ENCODE measurements around the gene BRINP1.
"Not testable (repeated sequence)": the region's sequence is repeated elsewhere in the genome, so short reads cannot be mapped to it uniquely, and the experiment has no call there.

The BRINP1 gene

DNA sequence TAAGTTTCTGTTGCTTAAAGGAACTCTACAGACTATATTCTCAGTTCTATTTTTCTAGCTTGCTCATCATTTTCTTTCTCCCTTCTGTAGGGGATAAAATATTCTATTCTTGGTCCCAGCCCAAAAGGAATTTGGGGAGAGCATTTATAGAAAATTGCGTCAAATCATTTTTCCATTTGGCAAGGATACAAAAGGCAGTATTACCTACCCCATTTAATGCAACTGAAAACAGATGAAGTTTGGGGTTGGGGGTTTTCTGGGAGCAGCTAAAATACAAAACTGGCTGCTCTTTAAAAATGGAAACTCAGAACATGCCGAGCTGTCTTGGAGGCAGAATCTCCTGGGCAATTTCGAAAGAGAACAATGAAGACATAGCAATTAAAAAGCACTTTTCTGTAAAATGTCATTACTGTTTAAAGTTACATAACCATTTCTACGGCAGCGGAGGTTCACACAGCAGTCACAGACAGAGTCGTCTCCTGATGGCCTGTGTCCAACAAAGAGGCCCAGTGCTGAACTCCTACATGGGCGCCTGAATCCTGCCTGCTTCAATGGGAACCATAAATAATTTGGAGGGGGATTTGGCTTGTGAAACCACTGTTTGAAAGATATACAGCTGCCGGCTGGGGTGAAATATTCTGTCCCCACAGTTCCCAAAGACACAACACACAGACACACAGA lies 152.4 kb downstream of the BRINP1 start:
- DNase-seq (ENCODE audit: low read depth, low spot score) = no peak
- no peak overlapping the region for H3K27ac ChIP-seq

DNA sequence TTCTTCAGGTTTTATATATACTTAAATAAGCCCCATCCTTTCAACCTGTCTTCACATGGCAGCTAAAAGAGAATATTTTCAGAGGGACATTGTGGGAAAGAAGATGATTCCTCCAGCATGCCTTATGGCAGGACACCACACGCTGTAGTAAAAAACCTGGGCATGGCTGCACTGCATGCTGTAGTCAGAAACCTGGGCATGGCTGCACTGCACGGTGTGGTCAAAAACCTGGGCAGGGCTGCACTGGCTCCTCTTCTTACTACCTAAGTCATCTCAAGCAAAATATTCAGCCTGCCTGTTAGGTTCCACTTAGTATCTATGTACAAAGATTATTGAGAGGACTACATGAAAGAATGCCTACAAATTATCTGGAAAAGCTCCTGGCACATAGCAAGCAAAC lies 153.6 kb downstream of the BRINP1 start:
- H3K27ac ChIP-seq = no peak overlapping the region

DNA sequence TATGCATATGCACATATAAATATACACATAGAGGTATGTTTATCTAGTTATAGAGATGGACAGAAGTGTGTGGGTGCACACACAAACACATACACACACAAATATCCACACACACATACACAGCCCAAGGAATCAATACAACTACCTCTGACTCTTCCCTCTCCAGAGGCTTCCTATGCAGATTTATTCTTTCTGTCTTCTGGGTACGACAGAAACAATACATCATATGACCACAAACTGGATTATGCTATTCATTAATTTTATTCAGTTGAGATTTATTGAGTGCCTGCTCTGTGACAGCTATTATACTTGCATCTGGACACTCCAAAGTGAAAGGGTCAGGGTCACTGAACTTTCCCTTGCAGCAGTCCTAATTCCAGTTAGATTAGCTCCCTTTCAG lies 155.8 kb downstream of the BRINP1 start:
- no peak overlapping the region for H3K27ac ChIP-seq
- no peak for DNase-seq (ENCODE audit: low read depth, low spot score)

More for the DNA sequence above, 153.6 kb downstream of the BRINP1 start:
- no peak for DNase-seq (ENCODE audit: low read depth, low spot score)

DNA sequence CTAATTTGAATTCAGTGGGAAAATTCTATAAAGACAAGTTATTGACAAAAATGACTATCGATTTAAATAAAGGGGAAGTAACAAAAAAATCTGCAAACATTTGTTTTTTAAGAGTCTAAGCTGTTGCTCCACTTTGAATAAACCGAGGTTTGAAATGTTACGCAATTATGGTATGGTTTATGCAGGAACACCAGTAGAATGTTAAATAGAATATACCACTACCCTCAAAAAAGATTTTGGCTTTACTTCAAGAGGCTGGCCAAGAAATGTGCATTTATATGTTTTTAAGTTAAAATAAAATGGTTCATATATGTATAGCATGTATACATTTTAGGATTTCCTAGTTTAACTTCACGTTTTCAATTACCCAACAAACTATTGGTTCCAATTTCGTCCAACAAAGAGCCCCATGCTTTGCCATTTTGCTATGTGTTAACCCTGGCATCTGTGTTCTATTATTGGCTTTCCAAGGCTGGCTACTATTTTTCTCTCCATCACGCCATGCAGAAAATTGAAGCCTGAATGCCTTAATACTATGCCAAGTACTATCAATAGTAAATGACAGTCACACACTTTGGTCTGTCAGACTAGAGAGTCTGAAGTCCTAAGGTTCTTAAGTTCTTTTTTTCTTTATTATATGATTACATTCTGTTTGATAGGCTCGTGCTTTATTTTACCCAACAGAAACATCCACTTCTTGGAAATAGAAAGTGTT lies 171.2 kb downstream of the BRINP1 start:
- DNase-seq (ENCODE audit: low read depth, low spot score) = no peak
- no peak overlapping the region for H3K27ac ChIP-seq

DNA sequence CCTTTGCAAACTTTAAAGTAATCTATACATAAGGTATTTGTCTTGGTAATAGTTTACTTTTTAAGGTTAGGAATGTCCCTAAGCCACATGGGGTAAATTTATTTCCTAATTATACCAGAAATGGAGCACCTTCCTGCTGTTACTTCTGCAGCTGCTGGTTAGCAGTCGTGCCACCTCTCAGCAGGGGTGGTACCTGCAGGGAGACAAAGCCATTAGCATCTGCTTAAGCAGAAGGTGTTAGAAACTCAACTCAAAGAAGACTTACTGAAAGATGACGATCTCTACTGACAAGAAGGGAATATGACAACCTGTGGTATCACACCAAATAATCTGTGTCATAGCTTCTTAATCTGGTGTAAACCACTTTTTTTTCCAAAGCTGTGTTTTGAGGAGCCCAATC lies 173.7 kb downstream of the BRINP1 start:
- no peak for DNase-seq (ENCODE audit: low read depth, low spot score)
- H3K27ac ChIP-seq = no peak overlapping the region

DNA sequence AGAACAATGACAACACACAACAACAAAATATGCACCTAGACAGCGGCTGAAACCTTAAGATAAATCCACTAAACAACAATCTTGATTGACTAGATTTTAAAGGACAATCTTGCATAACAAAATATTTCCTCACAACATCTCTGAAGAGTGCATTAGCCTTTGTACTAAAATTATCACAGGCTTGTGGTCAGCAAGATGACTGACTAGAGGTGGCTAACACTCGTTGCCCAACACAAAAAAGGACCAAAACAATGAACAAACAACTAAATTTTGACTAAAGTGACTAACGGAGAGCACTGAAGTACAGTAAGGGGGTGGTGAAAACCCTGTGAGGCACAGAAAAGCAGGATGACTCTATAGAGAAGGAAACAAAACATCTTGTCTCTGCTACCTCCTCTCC lies 183.9 kb downstream of the BRINP1 start:
- DNase-seq (ENCODE audit: low read depth, low spot score) = no peak
- no peak overlapping the region for H3K27ac ChIP-seq

DNA sequence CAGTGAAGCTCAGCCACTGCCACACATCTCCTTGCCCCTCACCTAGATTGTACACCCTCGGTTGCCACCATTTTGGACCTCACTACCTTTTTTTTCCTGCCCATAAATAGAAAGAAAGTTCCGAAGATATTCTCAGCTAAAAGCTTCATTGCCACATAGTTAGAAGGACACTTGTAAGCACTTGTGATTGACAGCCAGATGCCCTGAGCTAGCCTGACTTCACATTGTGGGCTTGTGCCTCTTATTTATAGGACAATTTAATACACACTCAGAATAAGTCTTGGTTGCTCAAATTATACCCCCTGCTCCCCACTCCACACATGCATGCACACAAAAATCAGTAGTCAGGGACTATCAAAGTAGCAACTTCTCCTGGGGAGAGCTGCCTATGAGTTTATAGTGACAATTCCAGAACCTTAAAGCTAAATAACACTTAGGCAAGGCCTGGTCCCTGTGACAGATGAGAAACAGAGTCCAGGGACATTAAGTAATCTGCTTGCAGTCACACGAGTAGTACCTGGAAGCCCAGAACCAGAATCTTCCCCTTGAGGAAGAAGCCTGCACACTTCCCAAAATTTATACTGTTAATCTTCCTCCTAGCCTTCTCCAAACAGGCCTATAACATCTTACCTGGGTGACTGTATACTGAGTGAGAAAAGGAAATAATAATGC lies 184.8 kb downstream of the BRINP1 start:
- no peak for DNase-seq (ENCODE audit: low read depth, low spot score)
- H3K27ac ChIP-seq = no peak overlapping the region

DNA sequence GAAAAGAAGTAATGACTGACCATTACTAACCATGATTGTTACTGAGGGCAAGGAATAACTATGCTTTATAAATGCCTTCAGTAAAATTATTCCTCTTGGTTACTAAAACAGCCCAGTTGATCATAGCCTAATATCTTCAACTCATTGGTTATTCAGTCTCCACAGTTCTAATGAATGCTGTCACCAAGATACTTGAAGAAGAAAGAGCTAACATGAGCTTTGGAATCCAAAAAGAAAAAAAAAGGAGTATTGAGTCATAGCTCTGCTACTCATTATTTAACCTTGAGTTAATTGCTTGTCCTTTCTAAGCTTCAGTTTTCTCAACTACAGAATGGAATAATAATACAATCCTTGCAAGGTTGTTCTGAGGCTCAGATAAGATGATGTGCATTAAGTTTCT lies 187.7 kb downstream of the BRINP1 start:
- H3K27ac ChIP-seq = no peak overlapping the region
- no peak for DNase-seq (ENCODE audit: low read depth, low spot score)

DNA sequence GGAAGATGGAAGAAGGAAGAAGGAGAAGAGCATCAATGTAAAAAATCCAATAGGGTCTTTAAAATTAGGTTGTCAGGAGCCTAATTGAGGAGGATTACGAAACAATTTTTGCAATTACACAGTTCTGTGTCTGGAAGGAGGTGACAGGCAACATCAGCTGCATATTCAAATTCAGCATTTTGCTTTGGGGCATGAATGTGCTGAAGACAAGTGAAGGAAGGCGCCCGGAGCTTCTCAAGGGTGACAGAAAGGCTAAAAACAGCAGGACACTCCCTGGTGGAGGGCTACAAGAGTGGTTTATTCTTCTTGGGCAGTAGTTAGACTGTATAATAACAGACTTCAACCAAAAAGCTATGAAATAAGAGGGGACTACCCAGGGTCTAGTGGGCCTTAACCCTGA lies 188.3 kb downstream of the BRINP1 start:
- DNase-seq (ENCODE audit: low read depth, low spot score) = no peak
- no peak overlapping the region for H3K27ac ChIP-seq

DNA sequence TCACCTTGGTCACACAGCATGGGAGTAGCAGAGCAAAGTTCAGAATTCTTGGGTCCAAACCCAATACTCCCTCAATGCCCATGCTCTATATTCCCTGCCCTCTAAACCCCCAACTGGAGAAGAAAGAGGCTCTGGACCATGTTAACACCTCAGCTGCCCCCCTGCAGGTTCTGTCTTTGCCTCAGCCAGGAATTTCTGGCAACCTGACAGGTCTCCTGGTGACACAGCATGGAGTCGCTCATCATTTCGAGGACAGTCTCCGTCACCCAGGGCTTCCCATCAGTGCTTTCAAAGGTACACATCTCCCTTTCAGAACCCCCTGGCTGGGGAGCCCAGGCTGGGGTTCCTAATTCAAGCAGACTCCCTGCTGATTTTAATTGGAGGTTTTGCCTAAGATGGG lies 189.5 kb downstream of the BRINP1 start:
- no peak overlapping the region for H3K27ac ChIP-seq
- DNase-seq (ENCODE audit: low read depth, low spot score) = no peak

DNA sequence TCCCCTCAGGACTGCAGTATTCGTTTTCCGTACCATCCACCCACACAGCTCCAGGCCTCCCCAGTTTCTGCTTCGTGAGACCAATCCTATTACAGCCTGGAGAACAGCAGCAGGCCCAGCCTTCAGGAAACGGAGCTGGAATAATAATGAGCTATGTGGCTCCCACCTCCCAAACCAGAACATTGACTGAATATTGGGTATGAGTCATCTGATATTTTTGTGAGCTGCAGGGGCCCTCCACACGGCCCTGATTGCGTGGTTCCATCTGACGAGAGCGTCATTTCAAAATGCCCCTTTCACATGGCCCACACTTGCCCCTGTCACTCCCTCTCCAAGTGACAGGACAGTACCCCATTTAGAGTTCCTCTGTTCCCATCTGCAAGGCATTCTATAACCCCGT lies 192.0 kb downstream of the BRINP1 start:
- no peak for DNase-seq (ENCODE audit: low read depth, low spot score)
- no peak overlapping the region for H3K27ac ChIP-seq

DNA sequence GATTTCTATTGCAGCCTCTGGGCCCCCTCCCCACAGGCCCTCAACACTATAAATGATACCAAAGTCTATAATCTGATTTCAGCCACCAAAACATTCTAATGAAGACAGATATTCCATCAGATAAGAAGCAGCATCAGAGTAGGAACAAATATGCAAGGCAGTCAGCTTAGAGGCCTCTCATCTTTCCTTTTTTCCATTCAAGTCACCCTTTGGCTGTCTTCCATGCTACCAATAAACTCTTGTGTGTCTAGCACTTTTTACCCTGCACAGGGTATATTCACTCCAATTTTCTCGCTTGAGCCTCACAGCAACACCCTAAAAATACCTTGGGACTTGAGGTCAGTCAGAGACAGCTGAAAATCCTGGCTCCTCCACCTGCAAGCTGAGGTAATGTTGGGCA lies 193.7 kb downstream of the BRINP1 start:
- no peak for DNase-seq (ENCODE audit: low read depth, low spot score)
- H3K27ac ChIP-seq = no peak overlapping the region

DNA sequence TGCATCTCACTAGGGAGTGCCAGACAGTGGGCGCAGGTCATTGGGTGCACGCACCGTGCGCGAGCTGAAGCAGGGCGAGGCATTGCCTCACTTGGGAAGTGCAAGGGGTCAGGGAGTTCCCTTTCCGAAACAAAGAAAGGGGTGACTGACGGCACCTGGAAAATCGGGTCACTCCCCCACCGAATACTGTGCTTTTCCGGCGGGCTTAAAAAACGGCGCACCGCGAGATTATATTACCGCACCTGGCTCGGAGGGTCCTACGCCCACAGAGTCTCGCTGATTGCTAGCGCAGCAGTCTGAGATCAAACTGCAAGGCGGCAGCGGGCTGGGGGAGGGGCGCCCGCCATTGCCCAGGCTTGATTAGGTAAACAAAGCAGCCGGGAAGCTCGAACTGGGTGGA lies 200.0 kb downstream of the BRINP1 start:
- not testable (repeated sequence) for H3K27ac ChIP-seq; DNase-seq (ENCODE audit: low read depth, low spot score)

DNA sequence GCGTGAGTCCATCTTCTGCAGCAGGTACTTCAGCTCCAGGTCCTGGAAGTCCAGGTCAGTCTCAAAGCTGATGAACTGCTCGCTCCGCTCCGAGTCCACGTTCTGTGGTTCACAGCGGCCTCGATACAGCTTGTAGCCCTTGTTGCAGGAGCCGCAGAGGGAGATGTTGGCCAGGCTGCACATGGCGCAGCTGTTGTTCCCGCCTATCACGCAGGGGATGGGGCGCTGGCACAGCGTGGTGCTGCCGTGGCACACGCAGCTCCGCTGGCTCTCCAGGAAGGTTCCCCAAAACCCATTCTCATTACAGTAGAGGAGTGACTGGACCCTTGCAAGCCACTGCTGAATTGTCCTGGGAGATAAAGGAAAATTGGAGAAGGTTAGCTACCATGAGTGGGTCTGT lies 201.4 kb downstream of the BRINP1 start:
- DNase-seq (ENCODE audit: low read depth, low spot score) = no peak

DNA sequence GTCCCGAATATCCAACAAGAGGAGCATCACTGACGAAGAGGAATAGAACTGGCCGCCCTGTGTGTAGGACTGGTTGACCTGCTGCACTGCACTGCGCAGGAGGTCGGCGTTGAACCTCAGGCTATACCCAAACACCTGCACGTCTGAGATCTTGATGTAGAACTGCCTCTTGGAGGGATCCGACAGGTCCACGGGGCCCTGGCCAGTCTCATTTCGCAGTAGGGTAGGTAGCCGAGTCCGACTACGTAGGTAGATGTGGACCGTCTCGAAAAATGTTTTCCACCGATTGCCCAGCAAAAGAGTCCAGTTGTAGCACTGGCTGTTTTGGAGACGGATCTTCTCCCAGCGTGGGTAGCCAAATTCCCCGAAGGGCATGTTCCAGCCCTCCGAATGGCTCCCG lies 202.0 kb downstream of the BRINP1 start:
- no peak for DNase-seq (ENCODE audit: low read depth, low spot score)
- H3K27ac ChIP-seq = no peak overlapping the region

More for the DNA sequence above, 201.4 kb downstream of the BRINP1 start:
- H3K27ac ChIP-seq = no peak overlapping the region

DNA sequence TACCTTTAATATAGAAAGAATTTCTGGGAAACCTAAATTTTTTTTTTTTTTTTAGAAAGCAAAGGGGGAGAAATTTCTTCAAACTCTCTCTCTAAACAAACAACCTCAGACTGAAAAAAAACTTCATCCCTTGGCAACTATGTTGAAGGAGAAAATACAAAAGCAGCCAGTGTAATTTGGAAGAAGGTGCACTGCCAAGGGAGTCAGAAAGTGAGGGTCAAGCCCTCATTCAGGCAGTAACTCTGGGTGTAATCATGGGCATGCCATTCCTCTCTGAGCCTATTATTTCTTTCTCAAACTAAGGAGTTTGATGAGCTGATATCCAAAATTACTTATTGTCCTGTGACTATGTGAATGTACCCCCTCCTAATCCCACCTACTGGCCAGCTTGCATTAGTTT lies 203.1 kb downstream of the BRINP1 start:
- DNase-seq (ENCODE audit: low read depth, low spot score) = no peak
- no peak overlapping the region for H3K27ac ChIP-seq

DNA sequence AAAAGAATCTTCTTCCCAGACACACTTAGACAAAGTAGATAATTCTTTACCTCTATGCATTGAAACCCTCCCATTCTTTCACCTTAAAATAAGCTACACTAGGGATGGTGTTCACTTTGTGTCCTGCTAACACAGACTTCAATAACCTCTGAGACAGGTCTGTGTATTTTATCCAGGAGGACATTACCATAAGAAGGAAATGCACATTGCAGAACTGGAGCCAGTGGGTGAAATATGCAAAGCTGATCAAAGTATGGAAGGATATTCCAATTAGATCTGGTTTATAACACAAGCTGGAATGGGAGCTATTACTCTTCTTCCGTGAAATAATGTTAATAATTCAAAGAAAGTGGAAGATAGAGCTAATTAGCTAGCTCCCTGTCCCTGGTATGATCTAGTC lies 204.1 kb downstream of the BRINP1 start:
- H3K27ac ChIP-seq = no peak overlapping the region
- no peak for DNase-seq (ENCODE audit: low read depth, low spot score)

DNA sequence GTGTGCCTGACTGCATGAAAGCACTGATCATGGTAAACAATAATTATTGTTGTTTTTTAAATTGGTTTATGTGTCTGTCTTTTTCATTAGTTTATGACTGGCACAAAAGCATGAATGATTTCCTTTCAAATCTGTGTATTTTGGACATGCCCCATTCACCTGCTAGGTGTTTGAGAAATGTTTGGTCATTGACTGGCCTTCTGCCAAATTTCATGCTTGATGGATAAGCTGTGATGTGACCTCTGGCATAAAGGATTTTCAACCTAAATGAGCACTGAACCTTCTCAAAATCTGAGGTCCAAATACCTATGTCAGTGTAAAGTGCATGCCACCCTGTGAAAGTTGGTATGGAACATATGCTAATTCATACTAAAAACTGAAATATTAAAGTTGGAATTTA lies 204.5 kb downstream of the BRINP1 start:
- DNase-seq (ENCODE audit: low read depth, low spot score) = no peak

DNA sequence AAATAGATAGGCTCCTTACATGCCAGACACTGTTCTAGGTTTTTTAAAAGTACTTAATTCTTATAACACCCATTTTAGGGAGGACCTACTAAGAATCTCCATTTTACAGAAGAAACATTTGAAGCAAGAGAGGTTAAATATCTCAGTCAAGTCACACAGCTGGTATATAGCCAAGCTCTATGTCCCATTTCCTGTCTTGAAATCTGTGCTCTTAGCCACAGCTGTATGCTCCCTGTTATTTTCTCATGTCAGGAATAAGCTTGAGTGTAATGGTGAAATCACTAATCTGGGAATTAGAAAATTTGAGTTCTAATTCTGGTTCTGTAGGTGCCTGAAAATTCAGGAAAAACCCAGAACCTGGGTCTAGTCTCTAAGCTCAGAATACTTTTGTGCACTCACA lies 208.7 kb downstream of the BRINP1 start:
- H3K27ac ChIP-seq = no peak overlapping the region
- DNase-seq (ENCODE audit: low read depth, low spot score) = no peak

More for the DNA sequence above, 204.5 kb downstream of the BRINP1 start:
- H3K27ac ChIP-seq = no peak overlapping the region

DNA sequence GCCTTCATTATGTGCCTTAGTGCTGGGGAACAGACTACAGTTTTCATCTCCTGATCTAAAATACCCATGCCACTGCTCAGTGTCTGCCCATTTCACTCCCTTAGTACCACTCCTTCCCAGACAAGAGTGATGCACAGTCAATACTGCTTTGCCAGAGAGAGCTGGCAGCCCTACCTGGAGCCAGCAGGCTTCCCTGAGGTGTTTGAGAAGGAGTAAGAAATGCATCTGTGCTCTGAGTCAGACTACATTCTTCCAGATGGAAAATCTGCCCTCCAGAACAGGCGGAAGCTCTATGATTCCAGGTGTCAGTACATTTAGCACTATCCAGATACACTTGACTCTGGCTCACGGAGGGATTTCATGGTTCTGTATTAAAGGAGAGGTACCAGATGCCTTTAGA lies 209.8 kb downstream of the BRINP1 start:
- DNase-seq (ENCODE audit: low read depth, low spot score) = no peak
- no peak overlapping the region for H3K27ac ChIP-seq

DNA sequence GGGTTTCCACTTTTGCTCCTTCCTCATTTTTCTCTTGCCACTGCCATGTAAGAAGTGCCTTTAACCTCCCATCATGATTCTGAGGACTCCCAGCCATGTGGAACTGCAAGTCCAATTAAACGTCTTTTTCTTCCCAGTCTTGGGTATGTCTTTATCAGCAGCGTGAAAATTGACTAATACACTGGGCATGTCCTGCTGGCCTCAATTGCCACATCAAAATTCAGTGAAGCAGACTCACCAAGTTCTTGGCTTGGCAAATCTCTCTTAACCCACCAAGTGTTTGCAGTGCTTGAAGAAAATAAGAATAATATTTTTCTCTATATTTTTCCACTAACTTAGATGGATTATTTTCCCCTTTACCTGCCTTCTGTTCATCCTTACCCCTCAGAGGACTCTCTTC lies 212.0 kb downstream of the BRINP1 start:
- no peak overlapping the region for H3K27ac ChIP-seq
- no peak for DNase-seq (ENCODE audit: low read depth, low spot score)

DNA sequence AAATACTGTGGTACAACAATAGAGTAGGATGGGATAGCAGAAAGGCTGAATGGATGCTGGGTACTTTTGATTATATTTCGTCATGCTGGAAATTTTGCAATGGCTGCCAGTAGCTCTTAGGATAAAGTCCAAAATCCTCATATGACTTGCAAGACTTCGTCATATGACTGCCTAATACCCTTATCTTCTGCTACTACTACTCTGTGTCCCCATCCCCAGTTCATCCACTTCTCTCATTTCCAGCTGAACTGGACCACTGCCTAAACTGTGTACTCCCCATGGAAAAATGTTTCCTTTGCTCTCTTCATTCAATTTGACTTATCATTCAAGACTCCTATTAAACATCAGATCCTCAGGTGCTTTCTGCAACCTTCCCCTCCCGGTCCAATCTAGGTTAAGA lies 212.9 kb downstream of the BRINP1 start:
- no peak for DNase-seq (ENCODE audit: low read depth, low spot score)
- no peak overlapping the region for H3K27ac ChIP-seq

Measured in epithelial cell of prostate (primary cell).